Superior temporal gyrus (tissue), 1 donor: ENCODE results near the gene BCDIN3D.
"Not testable (repeated sequence)": the region's sequence is repeated elsewhere in the genome, so short reads cannot be mapped to it uniquely, and the experiment has no call there.

Experiments
- DNase-seq: peaks from one replicate; pipeline ENCODE4 v3.0.0-alpha.2; 2016; ENCODE audit errors: extremely low spot score

The BCDIN3D gene

GRCh38 chr12:49863946-49864797, 21.3 kb upstream of the BCDIN3D start:
- DNase-seq, result peak; percentile 15

- not testable (repeated sequence) for DNase-seq
These were observed 18.0 kb upstream of the BCDIN3D start for GRCh38 chr12:49860921-49861320.

- not testable (repeated sequence) for DNase-seq
These were observed 13.0 kb upstream of the BCDIN3D start for GRCh38 chr12:49855890-49856289.

GRCh38 chr12:49854976-49855375, 12.1 kb upstream of the BCDIN3D start:
- DNase-seq, result no peak

GRCh38 chr12:49853671-49854070, 10.8 kb upstream of the BCDIN3D start:
- DNase-seq, result no peak

GRCh38 chr12:49847161-49847560, 4.3 kb upstream of the BCDIN3D start:
- DNase-seq, result no peak

- DNase-seq, result no peak
These were observed 3.1 kb upstream of the BCDIN3D start for GRCh38 chr12:49846032-49846431.

- DNase-seq, result no peak
These were observed 1.1 kb upstream of the BCDIN3D start for GRCh38 chr12:49843876-49844437.

- DNase-seq, result no peak
These were observed 505 bp upstream of the BCDIN3D start for GRCh38 chr12:49843411-49843810.

GRCh38 chr12:49838973-49839633, 3.8 kb downstream of the BCDIN3D start:
- DNase-seq, result peak; percentile 74

- no peak for DNase-seq
These were observed 10.0 kb downstream of the BCDIN3D start for GRCh38 chr12:49832836-49833421.

- DNase-seq, result no peak
These were observed 11.2 kb downstream of the BCDIN3D start for GRCh38 chr12:49831717-49832116.

- DNase-seq, result peak; percentile 88
These were observed 14.5 kb downstream of the BCDIN3D start, which contains the start of gene NCKAP5L for GRCh38 chr12:49828133-49829091. TSS of gene NCKAP5L (minus strand) at chr12:49828413. CDS start at chr12:49804044, 24,369 bp downstream.

GRCh38 chr12:49827401-49828099, 15.4 kb downstream of the BCDIN3D start:
- peak; percentile 67 for DNase-seq

- DNase-seq, result no peak
These were observed 15.9 kb downstream of the BCDIN3D start for GRCh38 chr12:49827051-49827400.

- no peak for DNase-seq
These were observed 16.9 kb downstream of the BCDIN3D start for GRCh38 chr12:49825971-49826421.

- DNase-seq, result no peak
These were observed 17.4 kb downstream of the BCDIN3D start for GRCh38 chr12:49825360-49825970.

- DNase-seq, result peak; percentile 22
These were observed 18.0 kb downstream of the BCDIN3D start for GRCh38 chr12:49824895-49825294.

GRCh38 chr12:49824416-49824815, 18.5 kb downstream of the BCDIN3D start:
- DNase-seq, result no peak

- no peak for DNase-seq
These were observed 19.0 kb downstream of the BCDIN3D start for GRCh38 chr12:49823951-49824350.
